Smooth muscle cell (in vitro differentiated cells): Measurements from ENCODE around the gene ADAP2. TPM values are rescaled to one million over a fixed set of nuclear protein-coding genes. Genes with fewer than 3 reads are reported as not detected.
A peak's percentile ranks its signal among the peaks of the same experiment; 100 is the strongest.

ENCODE experiments used
- DNase-seq: peaks from one replicate; lab custom pipeline; 2025; ENCODE audit not compliant: unreplicated experiment; lab: John Stamatoyannopoulos, UW
- H2AFZ ChIP-seq: fragments of 200-600 bp; sonication (generic); 2 replicates; pipeline ENCODE4 v1.6.0; 2016; ENCODE audit warnings: antibody characterized with exemption, low read depth, mild to moderate bottlenecking
- H3F3A ChIP-seq: fragments of 200-600 bp; sonication (generic); 2 replicates; pipeline ENCODE4 v1.6.0; 2017; ENCODE audit warnings: antibody characterized with exemption, low read depth
- H3K27ac ChIP-seq: fragments of 200-600 bp; sonication (generic); 2 replicates; pipeline ENCODE4 v1.5.1; 2016; ENCODE audit warnings: low read depth, mild to moderate bottlenecking
- H3K27me3 ChIP-seq: fragments of 200-600 bp; sonication (generic); 2 replicates; pipeline ENCODE4 v1.6.1; 2016; ENCODE audit warnings: low read depth, mild to moderate bottlenecking
- H3K36me3 ChIP-seq: fragments of 200-600 bp; sonication (generic); 2 replicates; pipeline ENCODE4 v1.5.1; 2016; ENCODE audit warnings: low read depth
- H3K4me1 ChIP-seq: fragments of 200-600 bp; sonication (generic); 2 replicates; pipeline ENCODE4 v1.5.1; 2016; ENCODE audit warnings: low read depth
- H3K4me2 ChIP-seq: fragments of 200-600 bp; sonication (generic); 2 replicates; pipeline ENCODE4 v1.6.0; 2016; ENCODE audit warnings: mild to moderate bottlenecking
- H3K4me3 ChIP-seq: fragments of 200-600 bp; sonication (generic); 2 replicates; pipeline ENCODE4 v1.5.1; 2016; ENCODE audit warnings: mild to moderate bottlenecking
- H3K79me2 ChIP-seq: fragments of 200-600 bp; sonication (generic); 2 replicates; pipeline ENCODE4 v1.6.0; 2016; ENCODE audit warnings: low read depth, mild to moderate bottlenecking
- H3K9ac ChIP-seq: fragments of 200-600 bp; sonication (generic); 2 replicates; pipeline ENCODE4 v1.6.0; 2016; ENCODE audit warnings: low read depth
- H3K9me3 ChIP-seq: fragments of 200-600 bp; sonication (generic); replicated peaks from 2 replicates; pipeline ENCODE4 v1.5.1; 2016; ENCODE audit warnings: low read depth
- H4K20me1 ChIP-seq: fragments of 200-600 bp; sonication (generic); 2 replicates; pipeline ENCODE4 v1.6.0; 2016; ENCODE audit warnings: low read depth
- CTCF ChIP-seq: fragments of 200-600 bp; sonication (generic); IDR thresholded peaks from 2 replicates; pipeline ENCODE4 v1.5.1; 2017; ENCODE audit warnings: borderline replicate concordance, mild to moderate bottlenecking, antibody characterized with exemption; ENCODE audit not compliant: insufficient read depth, poor library complexity, severe bottlenecking
- WGBS: methylation state at CpG from one replicate; pipeline ENCODE4 v1.1.7; 2016; ENCODE audit warnings: low lambda C conversion rate; 5-methylcytosine and 5-hydroxymethylcytosine counted together
- polyA plus RNA-seq: library from polyadenylated mRNA; unstranded; fragments of >200 nt; fragmentation: Nextera tagmentation; extraction: Ambion mirVana; gene quantifications from 2 replicates; pipeline ENCODE4 v1.2.1, GENCODE V29; 2016
- small RNA-seq: library from RNA; depleted of rRNA; stranded (forward); fragments of <200 nt; gene quantifications from one replicate; pipeline ENCODE3, GENCODE V24; 2014
- total RNA-seq: library from RNA; depleted of rRNA; stranded (reverse); fragments of >200 nt; gene quantifications from 2 replicates; pipeline ENCODE4 v1.2.3, GENCODE V29; 2014

The ADAP2 gene
- total and polyA plus RNA-seq, 2 experiments from 2014 or later, result 0.13 to 0.43 TPM

- H3K36me3 ChIP-seq, result no peaks in the 10 kb centered on the region
- H3K79me2 ChIP-seq, result no peaks in the 10 kb centered on the region
- 77% methylated on average over 9 of the region's 9 CpGs for whole genome bisulfite sequencing
- peak overlapping the region; percentile 55 for H3K9ac ChIP-seq
- no peak for DNase-seq
- no peak overlapping the region for H3K27ac ChIP-seq
- H3K4me2 ChIP-seq, result peak overlapping the region; percentile 97
- peak overlapping the region; percentile 71 for H2AFZ ChIP-seq
- peaks cover 4% of the 10 kb centered on the region for H3F3A ChIP-seq
- no peaks in the 10 kb centered on the region for H3K9me3 ChIP-seq
- H3K4me1 ChIP-seq, result peaks cover 2% of the 10 kb centered on the region
- no peaks in the 10 kb centered on the region for H4K20me1 ChIP-seq
- H3K4me3 ChIP-seq, result peak overlapping the region; percentile 69
- peaks cover 2% of the 10 kb centered on the region for H3K27me3 ChIP-seq
- TF ChIP-seq CTCF, result no peak
Observed at GRCh38 chr17:31007695-31008373, 86.1 kb downstream of the ADAP2 start.

- DNase-seq, result peak; percentile 17
- H3K9ac ChIP-seq, result peak overlapping the region; percentile 55
Observed at GRCh38 chr17:31008374-31009041, 86.8 kb downstream of the ADAP2 start.

More at GRCh38 chr17:31008374-31009041, 86.8 kb downstream of the ADAP2 start:
- no peaks in the 10 kb centered on the region for H3K9me3 ChIP-seq
- no peak overlapping the region for H3K27ac ChIP-seq
- no peaks in the 10 kb centered on the region for H3K79me2 ChIP-seq
- peak overlapping the region; percentile 97 for H3K4me2 ChIP-seq
- peak overlapping the region; percentile 69 for H3K4me3 ChIP-seq
- 1% methylated on average over 52 of the region's 65 CpGs for WGBS
- peaks cover 4% of the 10 kb centered on the region for H3F3A ChIP-seq
- H3K4me1 ChIP-seq, result peaks cover 2% of the 10 kb centered on the region
- no peaks in the 10 kb centered on the region for H4K20me1 ChIP-seq
- peak overlapping the region; percentile 71 for H2AFZ ChIP-seq
- TF ChIP-seq CTCF, result no peak
- H3K27me3 ChIP-seq, result peaks cover 2% of the 10 kb centered on the region
- no peaks in the 10 kb centered on the region for H3K36me3 ChIP-seq

Small RNA genes lying within 50 kb of the gene (small RNA-seq; reads per million reads assigned to genes)
- not detected for gene AC138207.3
- not detected for gene RN7SL138P

Other genes with a start within 250 kb of the ADAP2 start
- gene CRLF3, start 97.3 kb upstream of the ADAP2 start, total RNA-seq, result 8.1 TPM in 2 replicates
- gene CRLF3, start 97.3 kb upstream of the ADAP2 start, polyA plus RNA-seq, result 5.8 and 7.0 TPM in 2 replicates
- gene ATAD5, start 90.0 kb upstream of the ADAP2 start, total RNA-seq, result 3.5 and 4.7 TPM in 2 replicates
- gene ATAD5, start 90.0 kb upstream of the ADAP2 start, polyA plus RNA-seq, result 2.1 and 2.6 TPM in 2 replicates
- 4.9 and 11.4 TPM in 2 replicates for gene TEFM, start 15.7 kb upstream of the ADAP2 start, total RNA-seq
- 6.1 and 11.0 TPM in 2 replicates for gene TEFM, start 15.7 kb upstream of the ADAP2 start, polyA plus RNA-seq
- 5.2 and 9.7 TPM in 2 replicates for gene RNF135, start 49.1 kb downstream of the ADAP2 start, total RNA-seq
- gene RNF135, start 49.1 kb downstream of the ADAP2 start, polyA plus RNA-seq, result 17.9 and 25.4 TPM in 2 replicates
- 59.7 and 74.3 TPM in 2 replicates for gene NF1, start 173.0 kb downstream of the ADAP2 start, total RNA-seq
- gene NF1, start 173.0 kb downstream of the ADAP2 start, polyA plus RNA-seq, result 7.6 and 19.4 TPM in 2 replicates